ENCODE data around the gene TMEM163.

DNA sequence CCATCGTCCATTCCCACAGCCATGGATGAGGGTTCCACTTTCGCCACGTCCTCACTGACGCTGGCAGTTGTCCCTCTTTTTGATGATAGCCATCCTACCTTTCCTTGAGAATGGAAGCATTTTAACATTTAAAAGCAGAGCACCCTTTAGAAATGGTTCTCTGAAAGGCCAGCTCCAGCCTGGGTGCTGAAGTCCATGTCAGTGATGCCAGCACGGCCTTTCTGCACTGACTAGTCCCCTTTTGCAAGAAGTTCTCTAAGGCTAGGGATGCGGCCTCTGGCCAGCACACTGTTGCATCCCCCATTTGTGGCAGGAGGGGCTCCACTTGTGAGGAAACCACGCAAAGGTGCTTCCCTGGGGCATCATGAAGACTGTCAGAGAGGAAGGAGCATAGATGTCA is 261.4 kb downstream of the TMEM163 start:
- no peak for TF ChIP-seq MAX (IDR thresholded peaks at IDR 0.05)
- no peak for TF ChIP-seq NFIC (IDR thresholded peaks at IDR 0.05)
- TF ChIP-seq EP300 (IDR thresholded peaks at IDR 0.05; ENCODE audit: borderline replicate concordance), result no peak
- TF ChIP-seq YY1 (IDR thresholded peaks at IDR 0.05; ENCODE audit: low read depth), result no peak
- TF ChIP-seq, protein P1, sequence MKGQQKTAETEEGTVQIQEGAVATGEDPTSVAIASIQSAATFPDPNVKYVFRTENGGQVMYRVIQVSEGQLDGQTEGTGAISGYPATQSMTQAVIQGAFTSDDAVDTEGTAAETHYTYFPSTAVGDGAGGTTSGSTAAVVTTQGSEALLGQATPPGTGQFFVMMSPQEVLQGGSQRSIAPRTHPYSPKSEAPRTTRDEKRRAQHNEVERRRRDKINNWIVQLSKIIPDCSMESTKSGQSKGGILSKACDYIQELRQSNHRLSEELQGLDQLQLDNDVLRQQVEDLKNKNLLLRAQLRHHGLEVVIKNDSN (IDR thresholded peaks at IDR 0.05), result no peak
- TF ChIP-seq EGR1 (IDR thresholded peaks at IDR 0.05), result no peak
